GM19468 (cell line): ENCODE measurements around the gene ELMO1.

Experiments used
- ATAC-seq: cut with Tn5 transposase; IDR thresholded peaks from one replicate; pipeline ENCODE4 v1.9.1; 2021; ENCODE audit warnings: mild to moderate bottlenecking, moderate library complexity, moderate number of reproducible peaks; ENCODE audit not compliant: unreplicated experiment; ENCODE audit errors: extremely low read depth

ELMO1 gene

GRCh38 chr7:37471619-37472018, 23.0 kb upstream of the ELMO1 start:
- ATAC-seq = no peak

- ATAC-seq = peak; percentile 19
Measured at GRCh38 chr7:37467002-37467401, 18.3 kb upstream of the ELMO1 start.

GRCh38 chr7:37462138-37462537, 13.5 kb upstream of the ELMO1 start:
- no peak for ATAC-seq

GRCh38 chr7:37455081-37455480, 6.4 kb upstream of the ELMO1 start:
- ATAC-seq = no peak

GRCh38 chr7:37452346-37452745, 3.7 kb upstream of the ELMO1 start:
- no peak for ATAC-seq

GRCh38 chr7:37450035-37450434, 1.4 kb upstream of the ELMO1 start:
- no peak for ATAC-seq

GRCh38 chr7:37449621-37450020, 957 bp upstream of the ELMO1 start:
- ATAC-seq = no peak

- ATAC-seq = peak; percentile 2
Measured at GRCh38 chr7:37448011-37448635, 541 bp downstream of the ELMO1 start.

GRCh38 chr7:37446371-37446770, 2.3 kb downstream of the ELMO1 start:
- ATAC-seq = no peak

GRCh38 chr7:37445790-37446189, 2.9 kb downstream of the ELMO1 start:
- no peak for ATAC-seq

- ATAC-seq = no peak
Measured at GRCh38 chr7:37445064-37445723, 3.5 kb downstream of the ELMO1 start.

GRCh38 chr7:37443627-37444026, 5.0 kb downstream of the ELMO1 start:
- no peak for ATAC-seq

- ATAC-seq = no peak
Measured at GRCh38 chr7:37442268-37442667, 6.4 kb downstream of the ELMO1 start.

- ATAC-seq = no peak
Measured at GRCh38 chr7:37441816-37442215, 6.8 kb downstream of the ELMO1 start.

- no peak for ATAC-seq
Measured at GRCh38 chr7:37441386-37441760, 7.3 kb downstream of the ELMO1 start.

GRCh38 chr7:37440738-37441385, 7.8 kb downstream of the ELMO1 start:
- no peak for ATAC-seq

GRCh38 chr7:37439653-37440026, 9.0 kb downstream of the ELMO1 start:
- ATAC-seq = no peak

GRCh38 chr7:37438906-37439652, 9.6 kb downstream of the ELMO1 start:
- ATAC-seq = no peak

- no peak for ATAC-seq
Measured at GRCh38 chr7:37435156-37435855, 13.4 kb downstream of the ELMO1 start.

GRCh38 chr7:37434529-37434928, 14.1 kb downstream of the ELMO1 start:
- no peak for ATAC-seq
